Suppressor macrophage treated with lipopolysaccharide for 4 hours (primary cell): Measurements from ENCODE around the gene WNK4.

ENCODE experiments used
- DNase-seq: peaks from one replicate; pipeline ENCODE4 v3.0.0-alpha.2; 2020

Gene WNK4

DNA sequence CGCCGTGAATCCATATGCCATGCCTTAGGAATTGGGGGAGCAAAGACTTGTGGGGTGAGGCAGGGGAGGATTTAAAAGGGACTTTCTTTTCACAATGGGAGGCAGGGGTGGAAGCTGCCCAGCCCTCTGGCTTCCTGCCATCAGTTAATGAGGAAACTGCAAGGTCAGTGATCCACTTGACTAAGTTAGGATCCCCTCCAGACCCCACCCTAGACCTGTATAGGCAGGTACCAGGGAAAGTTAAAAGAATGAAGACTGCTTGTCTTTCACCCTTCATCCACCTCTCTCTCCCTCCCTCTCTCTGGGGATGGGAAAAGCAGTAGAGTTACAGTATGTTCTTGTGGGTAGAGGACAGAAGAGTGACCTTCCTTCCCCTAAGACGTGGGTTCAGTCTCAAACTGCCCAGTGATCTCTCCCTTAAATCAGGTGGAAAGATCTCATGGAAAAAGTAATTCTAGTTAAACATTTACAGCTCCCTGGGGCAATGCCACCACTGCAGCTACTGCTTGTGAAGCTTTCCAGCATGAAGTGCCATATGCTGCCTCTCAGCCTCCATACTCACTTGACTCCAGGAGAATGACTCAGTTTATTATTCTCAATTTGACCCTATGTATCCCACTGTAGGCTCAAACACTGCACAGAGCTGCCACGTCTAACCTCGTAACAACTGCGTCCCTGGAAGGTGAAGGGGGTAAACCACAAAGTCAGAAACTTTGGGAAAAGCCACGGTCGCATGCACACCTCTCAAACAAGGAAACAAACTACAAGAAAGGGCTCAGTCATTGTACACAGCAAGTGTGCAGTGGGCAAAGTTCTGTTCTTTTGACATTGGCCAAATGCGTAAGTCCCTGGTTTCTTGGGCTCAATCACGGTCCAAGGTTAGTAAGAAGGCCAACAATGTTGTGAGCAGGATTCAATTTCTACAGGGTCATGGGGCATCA, 16.9 kb downstream of the WNK4 start:
- no peak for DNase-seq

DNA sequence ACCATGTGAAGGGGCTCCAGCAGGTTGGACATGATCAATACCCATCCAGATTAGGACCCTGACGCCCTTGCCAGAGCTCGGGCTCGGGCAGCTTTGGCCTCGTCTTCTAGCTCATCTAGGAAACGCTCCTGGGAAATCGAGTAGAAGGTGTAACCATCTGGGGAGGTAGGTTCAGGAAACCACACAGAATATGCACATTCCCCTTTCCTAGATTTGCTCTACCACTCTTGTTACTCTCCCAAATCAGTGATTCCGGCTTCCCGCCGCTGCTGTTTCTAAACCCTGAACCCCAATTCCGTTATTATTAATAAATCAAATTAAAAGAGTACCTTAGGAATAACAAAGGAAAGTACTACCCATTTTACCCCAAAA, 17.6 kb downstream of the WNK4 start:
- DNase-seq, result no peak

DNA sequence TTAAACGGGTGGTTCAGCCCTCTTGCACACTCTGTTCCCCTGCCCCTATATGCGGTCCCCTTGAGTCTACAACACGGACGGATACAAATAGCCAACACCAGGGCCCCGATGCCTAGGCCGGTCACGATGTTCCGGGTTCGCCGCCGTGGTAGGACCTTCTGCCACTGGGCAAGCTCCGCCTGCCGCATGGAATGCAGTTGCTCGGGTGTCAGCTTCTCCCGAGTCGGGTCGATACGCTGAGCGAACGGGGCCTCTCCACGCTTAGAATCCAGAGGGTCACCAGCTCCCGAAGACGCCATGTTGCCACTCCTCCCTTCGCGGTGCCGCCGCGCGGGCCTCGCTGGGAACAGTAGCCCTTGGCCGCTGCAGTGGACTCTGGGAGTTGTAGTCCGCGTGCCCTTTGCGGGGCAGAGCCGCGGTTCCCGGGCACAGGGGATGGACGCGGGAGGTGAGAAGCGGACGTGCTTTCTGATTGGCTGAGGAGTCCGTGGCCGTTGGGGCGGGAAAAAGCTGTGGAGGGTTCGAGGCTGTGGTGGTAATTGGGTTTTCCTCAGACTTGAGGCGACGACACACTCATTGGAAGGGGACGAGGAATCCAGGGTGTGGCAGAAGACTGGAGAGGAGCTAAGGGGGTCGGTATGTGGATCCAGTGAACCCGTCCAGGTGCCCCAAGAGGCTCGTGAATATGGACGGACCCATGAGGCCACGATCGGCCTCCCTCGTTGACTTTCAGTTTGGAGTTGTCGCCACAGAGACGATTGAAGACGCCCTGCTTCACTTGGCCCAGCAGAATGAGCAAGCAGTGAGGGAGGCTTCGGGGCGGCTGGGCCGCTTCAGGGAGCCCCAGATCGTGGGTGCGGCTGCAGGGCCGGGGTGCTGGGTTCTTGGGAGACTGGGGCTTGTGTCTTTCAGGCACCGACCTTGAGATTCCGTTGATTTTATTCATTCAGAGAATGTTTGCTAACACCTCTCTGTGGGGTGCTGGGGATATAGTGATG, 18.3 kb downstream of the WNK4 start, which contains the start of the genes CNTD1 and COA3:
TSS of gene CNTD1 (plus strand) at position 479 of the 998 bp plus-strand sequence. CDS start at position 686, 207 bp downstream.
TSS of gene COA3 (minus strand) at position 322 of the 998 bp plus-strand sequence. CDS start at position 299, 23 bp downstream.
- DNase-seq, result peak; percentile 85

DNA sequence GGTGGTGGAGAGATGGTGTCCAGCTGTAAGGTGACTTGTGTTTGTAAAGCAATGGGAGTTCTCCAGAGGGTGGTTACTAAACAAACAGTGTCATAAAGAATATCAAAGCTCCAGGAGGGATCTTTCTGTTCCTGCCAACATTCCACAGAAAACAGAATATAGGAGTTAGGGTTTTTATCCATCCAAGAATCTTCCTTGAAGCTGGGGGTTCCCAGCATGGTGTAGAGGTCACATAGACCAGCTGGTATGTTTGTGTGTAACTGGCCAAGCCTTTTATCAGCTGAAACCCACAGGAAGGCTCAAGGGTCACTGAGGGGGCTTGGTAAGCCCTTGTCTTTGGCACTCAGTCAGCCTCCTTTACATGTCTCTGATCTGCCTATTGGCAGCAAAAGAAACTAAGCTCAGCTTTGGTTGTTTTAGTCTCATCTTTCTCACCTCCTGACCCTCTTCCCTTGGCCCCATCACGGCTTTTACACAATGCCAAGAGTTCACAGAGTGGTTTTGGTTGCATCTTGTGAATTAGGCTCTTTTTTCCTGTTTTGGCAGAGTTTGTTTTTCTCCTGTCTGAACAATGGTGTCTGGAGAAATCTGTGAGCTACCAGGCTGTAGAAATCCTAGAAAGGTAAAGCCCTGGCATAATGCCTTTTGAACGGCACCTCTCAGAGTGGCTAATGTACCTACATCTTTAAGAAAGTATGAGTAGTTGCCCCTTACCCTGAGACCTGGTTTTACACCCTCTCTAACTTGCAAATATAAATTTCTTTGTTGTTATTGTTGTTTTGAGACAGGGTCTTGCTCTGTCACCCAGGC, 22.9 kb downstream of the WNK4 start:
- no peak for DNase-seq

DNA sequence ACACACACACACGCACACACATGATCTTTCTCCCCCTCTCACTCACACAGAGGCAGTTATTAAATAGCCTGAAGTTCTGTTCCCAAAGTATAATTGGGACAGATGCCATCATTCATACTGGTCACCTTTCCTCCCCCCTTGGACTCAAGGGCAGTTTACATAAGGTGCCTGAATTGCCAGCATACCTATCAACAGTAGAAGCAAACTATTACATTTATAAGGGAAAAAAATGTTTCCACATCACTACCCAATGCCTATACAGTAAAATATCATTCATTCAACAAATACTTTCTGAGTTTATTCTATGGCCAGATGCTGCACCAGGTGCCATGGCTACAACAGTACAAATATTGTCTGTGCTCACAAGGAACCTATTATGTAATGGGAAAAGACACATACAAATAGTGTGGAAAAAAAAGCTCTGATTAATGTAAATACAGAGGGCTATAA, 24.5 kb downstream of the WNK4 start:
- no peak for DNase-seq

DNA sequence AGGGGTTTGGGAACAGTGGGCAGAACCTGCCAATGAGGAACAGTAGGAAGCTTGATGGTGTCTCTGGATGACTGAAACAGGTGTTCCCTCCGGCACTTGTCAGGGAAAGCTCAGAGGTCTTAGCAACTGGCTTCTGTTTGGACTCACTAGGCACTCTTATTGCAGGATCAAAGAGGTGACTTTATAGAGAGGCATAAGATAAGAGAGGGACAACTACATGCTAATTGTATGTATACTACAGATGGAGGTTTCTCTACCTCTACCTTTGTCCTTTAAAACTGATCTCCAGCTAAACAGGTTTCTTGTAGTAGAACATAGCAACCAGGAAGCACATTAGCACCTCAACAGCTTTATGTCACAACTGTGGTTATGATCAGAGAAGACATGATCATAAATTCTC, 25.8 kb downstream of the WNK4 start:
- DNase-seq, result no peak

DNA sequence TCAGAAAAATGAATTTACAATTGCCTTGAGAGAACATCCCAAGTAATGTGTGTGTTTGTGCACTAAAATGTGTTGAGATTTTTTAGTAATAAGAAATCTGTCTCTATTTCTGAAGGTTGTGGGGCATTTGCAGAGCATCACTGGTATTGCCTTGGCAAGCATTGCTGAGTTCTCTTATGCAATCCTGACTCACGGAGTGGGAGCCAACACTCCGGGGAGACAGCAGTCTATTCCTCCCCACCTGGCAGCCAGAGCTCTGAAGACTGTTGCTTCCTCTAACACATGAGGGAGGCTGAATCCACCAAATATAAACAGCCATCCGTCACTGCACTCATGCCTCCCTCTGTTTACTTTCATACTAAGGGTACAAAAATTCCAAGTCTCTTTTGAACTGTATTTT, 28.8 kb downstream of the WNK4 start:
- no peak for DNase-seq

DNA sequence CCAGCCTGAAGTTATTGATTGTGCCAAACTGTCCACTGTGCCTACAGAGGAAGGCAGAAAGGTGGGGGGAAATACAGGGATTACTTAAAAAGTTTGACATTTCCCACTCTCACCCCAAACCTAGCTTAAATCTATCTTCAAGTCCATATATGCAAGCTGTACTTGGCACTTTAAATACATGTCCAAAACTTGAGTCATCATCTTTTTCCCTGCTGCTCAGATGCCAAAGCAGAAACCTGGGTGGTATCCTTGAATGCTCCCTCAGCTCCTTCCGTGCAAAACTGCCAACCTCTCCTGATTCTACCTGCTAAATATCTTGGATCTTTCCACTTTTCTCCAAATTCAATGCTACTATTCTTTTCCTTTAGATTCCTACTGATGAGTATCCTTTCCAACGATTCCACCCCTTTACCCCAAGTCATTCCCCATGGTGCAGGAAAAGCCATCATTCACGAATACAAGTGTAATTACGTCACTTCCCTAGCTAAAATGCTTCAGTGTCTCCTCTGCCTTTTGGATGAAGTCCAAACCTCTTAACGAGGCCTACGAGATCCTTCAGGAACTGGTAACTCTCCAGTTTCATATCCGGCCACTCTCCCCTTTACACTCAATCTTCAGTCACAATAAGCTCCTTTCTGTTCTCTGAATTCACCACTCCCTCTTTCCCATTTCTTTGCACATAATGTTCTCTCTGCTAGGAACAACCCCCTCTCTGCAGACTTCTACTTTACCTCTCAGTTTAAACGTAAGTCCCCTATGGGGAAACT, 34.4 kb downstream of the WNK4 start:
- no peak for DNase-seq

DNA sequence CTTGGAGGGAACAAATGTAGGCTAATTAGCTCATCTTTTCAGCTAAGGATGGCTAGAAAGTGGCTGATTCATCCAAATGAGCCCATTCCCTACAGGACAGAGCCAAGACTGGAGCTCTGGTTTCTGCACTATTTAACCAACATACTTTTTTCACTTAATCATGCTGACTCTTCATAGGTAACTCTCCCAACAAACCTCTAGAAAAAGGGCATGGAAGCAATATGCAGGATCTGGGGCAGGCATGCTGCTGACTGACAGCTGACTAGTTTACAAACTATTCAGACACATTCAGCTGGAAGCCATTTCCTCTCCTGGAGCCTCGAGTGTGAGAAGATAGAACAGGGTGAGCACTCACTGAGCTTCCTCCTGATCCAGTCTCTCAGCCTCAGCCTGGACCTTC, 37.5 kb downstream of the WNK4 start:
- DNase-seq, result no peak

DNA sequence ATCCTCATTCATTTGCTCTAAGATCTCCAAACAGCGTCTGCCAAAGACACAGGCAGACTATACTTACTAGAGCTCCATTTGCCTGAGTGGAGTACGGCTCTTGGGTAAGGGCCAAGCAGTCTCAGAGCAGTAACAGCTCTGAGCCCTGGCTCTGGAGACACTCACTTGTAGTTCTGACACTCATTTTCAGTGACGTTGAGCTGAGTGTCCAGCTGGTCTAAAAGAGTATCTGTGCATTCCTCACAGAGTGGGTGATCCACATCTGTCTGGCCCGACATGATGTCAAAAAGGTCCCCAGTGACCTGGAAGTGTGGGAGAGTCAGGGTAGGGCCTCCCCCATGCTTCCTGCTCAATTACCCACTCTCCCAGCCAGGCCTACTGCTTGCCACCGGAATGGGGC, 38.0 kb downstream of the WNK4 start:
- DNase-seq, result no peak

DNA sequence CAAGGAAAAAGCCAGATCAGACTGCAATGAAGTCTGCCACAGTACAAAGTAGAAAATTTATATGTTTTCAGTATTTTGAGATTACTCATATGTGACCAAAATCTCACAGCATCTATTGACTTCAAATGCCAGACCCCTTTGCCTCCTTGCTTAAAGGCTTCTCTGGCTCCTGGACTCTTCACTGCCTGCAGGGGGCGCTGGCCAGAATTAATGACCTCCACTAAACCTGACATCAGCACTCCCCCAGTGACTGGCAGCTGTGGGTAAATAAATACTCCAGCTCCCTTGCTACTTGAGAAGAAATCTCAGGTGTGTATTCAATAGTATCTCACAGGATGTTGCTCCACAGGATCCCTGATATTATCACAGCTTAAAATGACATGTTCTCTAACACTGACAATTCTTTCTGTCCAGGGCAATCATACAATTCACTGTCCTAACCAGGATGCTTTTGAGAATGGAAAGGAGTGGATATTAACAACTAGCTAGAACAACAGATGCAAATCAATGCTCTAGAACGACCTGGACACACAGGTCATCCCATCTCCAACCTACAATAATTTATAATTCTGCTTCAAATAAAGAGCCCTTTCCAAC, 39.6 kb downstream of the WNK4 start:
- DNase-seq, result peak; percentile 85

DNA sequence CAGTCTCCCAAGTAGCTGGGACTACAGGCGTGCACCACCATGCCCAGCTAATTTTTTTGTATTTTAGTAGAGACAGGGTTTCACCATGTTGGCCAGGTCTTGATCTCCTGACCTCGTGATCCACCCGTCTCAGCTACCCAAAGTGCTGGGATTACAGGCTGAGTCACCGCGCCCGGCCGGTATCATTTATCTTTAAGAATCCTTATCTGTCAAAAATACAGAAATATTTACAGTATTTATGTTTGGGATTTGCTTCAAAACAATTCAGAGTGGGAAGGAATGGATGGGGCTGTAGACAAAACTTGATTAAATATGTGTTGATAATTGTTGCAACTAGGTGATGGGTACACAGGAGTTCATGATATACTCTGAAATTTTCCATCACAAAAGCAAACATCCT, 40.8 kb downstream of the WNK4 start:
- no peak for DNase-seq

DNA sequence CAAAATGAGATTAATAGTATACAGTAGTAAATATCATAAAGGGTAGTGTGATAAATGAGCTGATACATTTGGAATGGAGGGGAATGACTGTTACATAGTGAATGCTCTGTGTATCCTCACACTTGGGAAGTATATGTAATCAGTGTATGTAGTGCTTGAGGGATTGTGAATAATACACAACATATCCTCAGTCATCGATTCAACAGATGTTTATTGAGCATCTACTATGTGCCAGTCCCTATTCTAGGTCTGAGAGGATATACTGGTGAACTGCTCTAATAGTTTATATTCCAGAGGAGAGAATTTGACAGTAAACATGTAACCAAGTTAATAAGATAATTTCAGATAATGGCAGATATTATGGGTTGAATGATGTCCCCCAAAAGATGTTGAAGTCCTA, 47.1 kb downstream of the WNK4 start:
- DNase-seq, result no peak

DNA sequence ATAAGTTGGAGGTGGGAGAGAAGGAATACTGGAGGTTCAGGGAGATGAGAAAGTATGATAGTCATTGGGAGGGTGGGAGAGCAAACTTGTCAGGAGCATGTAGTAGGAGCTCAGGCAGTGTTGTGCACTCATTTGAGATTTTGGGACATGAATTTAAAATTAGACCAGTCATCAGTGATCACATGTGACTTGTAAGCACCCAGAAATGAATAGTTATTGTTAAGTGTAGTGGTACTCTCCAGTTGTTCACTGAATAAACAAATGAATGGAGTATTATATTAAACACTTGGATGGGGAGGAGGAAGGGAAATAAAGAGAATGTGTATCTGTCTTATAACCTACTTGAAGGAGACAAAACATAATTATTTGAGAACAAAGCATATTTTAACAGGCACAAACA, 50.6 kb downstream of the WNK4 start:
- no peak for DNase-seq

DNA sequence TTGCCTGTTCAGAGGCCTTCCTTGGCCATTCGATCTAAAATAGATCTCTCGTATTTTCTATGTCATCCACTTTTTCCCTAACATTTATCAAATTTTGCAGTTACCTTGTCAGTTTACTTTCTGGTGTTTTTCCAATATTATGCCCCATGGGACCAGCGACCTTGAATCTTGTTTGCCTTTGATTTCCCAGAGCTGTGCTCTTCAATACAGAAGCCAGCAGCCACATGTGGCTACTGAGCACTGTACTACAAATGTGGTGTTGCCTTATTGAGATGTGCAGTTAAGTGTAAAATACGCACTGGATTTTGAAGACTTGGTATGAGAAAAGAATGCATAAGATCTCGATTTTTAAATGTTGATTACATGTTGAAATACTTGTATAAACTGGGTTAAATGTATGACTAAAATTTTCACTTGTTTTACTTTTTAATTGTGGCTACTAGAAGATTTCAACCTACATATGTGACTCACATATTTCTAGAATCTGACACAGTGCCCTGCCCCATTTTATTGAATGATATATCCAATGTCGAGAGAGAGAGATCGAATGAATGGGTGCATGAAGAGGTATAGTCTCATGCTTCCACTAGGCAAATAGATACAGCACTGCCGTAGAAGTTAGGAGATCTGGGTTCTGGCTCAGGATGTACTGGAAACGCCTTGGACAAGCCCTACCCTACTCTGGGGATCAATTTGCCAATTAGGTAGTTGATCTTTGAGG, 52.0 kb downstream of the WNK4 start:
- DNase-seq, result no peak

DNA sequence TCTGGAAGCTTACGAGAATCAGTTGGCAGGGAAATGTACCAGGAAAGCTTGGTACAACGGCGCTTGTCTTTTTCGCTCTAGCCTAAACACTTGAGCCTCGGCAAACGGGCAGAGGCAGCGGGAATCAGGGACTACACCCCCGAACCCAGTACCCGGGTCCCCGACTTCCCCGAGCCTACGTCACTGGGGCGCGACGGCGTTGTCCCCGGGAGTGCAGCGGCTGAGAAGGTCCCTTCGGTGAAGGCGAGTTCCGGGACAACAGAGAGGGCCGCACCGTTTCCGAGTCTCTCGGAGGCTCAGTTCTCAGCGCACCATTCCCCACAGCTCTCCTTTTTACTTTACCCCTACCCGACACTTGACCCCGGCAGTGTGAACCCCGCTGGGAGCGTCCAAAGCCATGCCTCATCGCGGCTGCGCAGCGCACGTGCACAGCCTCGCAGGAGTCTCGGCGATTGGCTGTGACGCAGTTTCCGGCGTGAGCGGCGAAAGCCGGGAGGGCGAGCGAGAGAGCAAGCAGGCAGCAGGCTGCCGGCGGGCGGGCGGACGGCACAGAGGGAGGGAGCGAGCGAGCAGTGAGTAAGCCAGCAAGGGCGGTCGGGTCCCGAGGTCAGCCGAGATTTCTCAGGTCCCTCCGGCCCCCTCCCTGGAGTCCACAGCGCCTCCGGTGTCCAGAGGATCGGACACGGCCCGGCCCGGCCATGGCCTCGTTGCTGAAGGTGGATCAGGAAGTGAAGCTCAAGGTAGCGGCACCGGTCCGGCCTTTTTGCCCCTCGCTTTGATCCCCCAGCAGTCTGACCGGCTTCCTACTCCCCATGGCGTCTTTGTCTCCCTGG, 52.7 kb downstream of the WNK4 start, which contains the start of gene PSME3:
TSS of gene PSME3 (plus strand) at position 464 of the 833 bp plus-strand sequence. CDS start at position 699, 235 bp downstream.
- peak; percentile 94 for DNase-seq

DNA sequence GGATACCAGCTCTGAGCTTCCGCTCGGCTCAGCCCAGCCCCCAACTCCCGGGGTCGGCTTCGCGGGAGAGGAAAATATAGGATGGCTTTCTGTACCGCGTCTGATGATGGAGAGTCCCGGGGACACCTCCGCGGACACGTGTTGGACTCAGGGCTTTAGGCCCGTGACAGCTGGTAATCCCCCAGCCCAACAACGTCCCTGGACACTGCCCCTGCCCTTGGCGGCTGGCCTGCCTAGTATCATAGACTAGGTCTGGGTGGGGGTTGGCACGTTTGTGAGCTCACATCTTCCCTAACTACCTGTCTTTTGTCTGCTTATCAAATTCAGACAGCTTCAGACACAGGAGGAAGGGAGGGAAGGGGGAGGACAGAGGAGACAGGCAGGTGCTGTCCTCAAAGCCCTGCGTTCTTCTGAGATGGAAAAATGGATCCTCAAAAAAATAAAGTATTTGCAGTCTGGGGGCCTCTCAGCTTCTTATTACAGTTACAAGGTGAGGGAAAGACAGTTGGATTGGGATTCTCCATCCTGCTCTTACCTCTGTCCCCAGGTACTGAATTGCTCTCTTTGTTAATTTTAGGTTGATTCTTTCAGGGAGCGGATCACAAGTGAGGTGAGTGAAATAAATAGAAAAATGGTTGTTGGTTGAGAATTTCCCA, 53.5 kb downstream of the WNK4 start:
- DNase-seq, result no peak

DNA sequence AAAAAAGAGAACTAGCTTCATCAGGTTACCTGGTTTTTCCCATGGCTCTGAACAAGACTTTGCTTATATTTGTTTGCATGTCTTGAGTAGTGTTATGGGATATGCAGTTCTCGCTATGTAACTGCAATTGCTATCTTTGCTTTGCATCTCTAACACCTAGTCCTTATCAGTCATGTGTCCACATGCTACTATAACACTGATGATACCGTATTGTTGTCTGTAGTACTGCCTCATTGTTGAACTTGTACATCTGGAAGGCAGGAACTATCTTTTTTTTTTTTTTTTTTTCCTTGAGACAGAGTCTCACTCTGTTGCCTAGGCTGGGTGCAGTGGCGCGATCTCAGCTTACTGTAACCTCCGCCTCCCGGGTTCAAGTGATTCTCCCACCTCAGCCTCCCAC, 55.3 kb downstream of the WNK4 start:
- DNase-seq, result no peak
